Amniotic epithelial cell (primary cell): ENCODE measurements around the gene LGALSL.

Experiments
- DNase-seq: peaks from one replicate; pipeline ENCODE4 v3.0.0-alpha.2; 2010; ENCODE audit warnings: low read depth

LGALSL gene

GRCh38 chr2:64453770-64454385, at the start of gene LGALSL:
LGALSL (plus strand) TSS chr2:64454162; CDS start chr2:64454546, 384 bp downstream.
- DNase-seq = peak; percentile 25

- no peak for DNase-seq
Observed at GRCh38 chr2:64404743-64405142, 49.2 kb upstream of the LGALSL start.

GRCh38 chr2:64405581-64406406, 48.2 kb upstream of the LGALSL start:
- DNase-seq = peak; percentile 62

- no peak for DNase-seq
Observed at GRCh38 chr2:64406407-64406774, 47.6 kb upstream of the LGALSL start.

- no peak for DNase-seq
Observed at GRCh38 chr2:64408031-64408430, 45.9 kb upstream of the LGALSL start.

GRCh38 chr2:64410671-64411070, 43.3 kb upstream of the LGALSL start:
- no peak for DNase-seq

GRCh38 chr2:64412671-64413070, 41.3 kb upstream of the LGALSL start:
- no peak for DNase-seq

GRCh38 chr2:64414736-64415435, 39.1 kb upstream of the LGALSL start:
- no peak for DNase-seq

GRCh38 chr2:64417624-64418023, 36.3 kb upstream of the LGALSL start:
- DNase-seq = no peak

- DNase-seq = peak; percentile 10
Observed at GRCh38 chr2:64419596-64420165, 34.3 kb upstream of the LGALSL start.

GRCh38 chr2:64420677-64421076, 33.3 kb upstream of the LGALSL start:
- no peak for DNase-seq

GRCh38 chr2:64421201-64421600, 32.8 kb upstream of the LGALSL start:
- no peak for DNase-seq

GRCh38 chr2:64422466-64422865, 31.5 kb upstream of the LGALSL start:
- DNase-seq = no peak

- no peak for DNase-seq
Observed at GRCh38 chr2:64423303-64423702, 30.7 kb upstream of the LGALSL start.

- no peak for DNase-seq
Observed at GRCh38 chr2:64424416-64424987, 29.5 kb upstream of the LGALSL start.

- DNase-seq = peak; percentile 14
Observed at GRCh38 chr2:64426183-64426952, 27.6 kb upstream of the LGALSL start.

GRCh38 chr2:64434039-64434657, 19.8 kb upstream of the LGALSL start:
- no peak for DNase-seq

GRCh38 chr2:64437883-64438282, 16.1 kb upstream of the LGALSL start:
- no peak for DNase-seq

GRCh38 chr2:64439194-64439593, 14.8 kb upstream of the LGALSL start:
- no peak for DNase-seq

GRCh38 chr2:64440843-64441242, 13.1 kb upstream of the LGALSL start:
- no peak for DNase-seq

- DNase-seq = no peak
Observed at GRCh38 chr2:64442277-64442676, 11.7 kb upstream of the LGALSL start.
